OCI-LY7 (cell line): Measurements from ENCODE around the gene HELB. TPM values are rescaled to one million over a fixed set of nuclear protein-coding genes. Genes with fewer than 3 reads are reported as not detected.

Experiments
- BruUV-seq: library from RNA; stranded (reverse); fragments of 400-500 nt; replicated peaks from 2 replicates; lab custom pipeline; 2021; lab: Mats Ljungman, UMichigan
- CTCF ChIA-PET: fragments of 300-600 bp; sonication (Branson Sonifier 250); formaldehyde crosslinking; loops from one replicate; lab custom pipeline; 2022; ENCODE audit warnings: antibody characterized with exemption; ENCODE audit not compliant: unreplicated experiment; lab: Charles Lee
- POLR2A ChIA-PET: fragments of 300-600 bp; sonication (Branson Sonifier 250); formaldehyde crosslinking; loops from one replicate; lab custom pipeline; 2022; ENCODE audit warnings: antibody characterized with exemption; lab: Charles Lee
- DNase-seq: peaks from one replicate; pipeline ENCODE4 v3.0.0-alpha.2; 2015; ENCODE audit warnings: low spot score
- H2AFZ ChIP-seq: fragments of 200-600 bp; sonication (generic), shearing (Covaris generic); 2 replicates; pipeline ENCODE4 v1.6.1; 2014; ENCODE audit warnings: mild to moderate bottlenecking, antibody characterized with exemption, low read length, moderate library complexity
- H3K27ac ChIP-seq: fragments of 200-600 bp; sonication (generic); 2 replicates; pipeline ENCODE4 v1.5.1; 2014; ENCODE audit warnings: mixed run types, low read depth, mild to moderate bottlenecking, moderate library complexity, low read length, inconsistent platforms; ENCODE audit not compliant: poor library complexity, severe bottlenecking
- H3K36me3 ChIP-seq: fragments of 200-600 bp; sonication (generic); 2 replicates; pipeline ENCODE4 v1.6.1; 2014; ENCODE audit warnings: mild to moderate bottlenecking, antibody characterized with exemption, low read length, moderate library complexity, mixed read lengths; ENCODE audit not compliant: insufficient read depth
- H3K4me1 ChIP-seq: fragments of 200-600 bp; sonication (generic); 2 replicates; pipeline ENCODE4 v1.5.1; 2014; ENCODE audit warnings: mild to moderate bottlenecking, low read length; ENCODE audit not compliant: insufficient read depth, poor library complexity, severe bottlenecking
- H3K4me2 ChIP-seq: fragments of 200-600 bp; sonication (generic); 2 replicates; pipeline ENCODE4 v1.6.1; 2014; ENCODE audit warnings: mild to moderate bottlenecking, low read length
- H3K4me3 ChIP-seq: fragments of 200-600 bp; sonication (generic); 2 replicates; pipeline ENCODE4 v1.5.1; 2014; ENCODE audit warnings: mild to moderate bottlenecking, low read depth, low read length; ENCODE audit not compliant: poor library complexity, severe bottlenecking
- H3K79me2 ChIP-seq: fragments of 200-600 bp; sonication (generic); 2 replicates; pipeline ENCODE4 v1.6.1; 2016; ENCODE audit warnings: low read depth, mild to moderate bottlenecking, low read length, moderate library complexity, mixed read lengths; ENCODE audit not compliant: insufficient read depth
- H3K9me2 ChIP-seq: fragments of 200-600 bp; sonication (generic); 2 replicates; pipeline ENCODE4 v1.6.1; 2016; ENCODE audit warnings: mild to moderate bottlenecking, low read length, mixed read lengths; ENCODE audit not compliant: insufficient read depth
- H3K9me3 ChIP-seq: fragments of 200-600 bp; sonication (generic); 2 replicates; pipeline ENCODE4 v1.6.1; 2014; ENCODE audit warnings: mild to moderate bottlenecking, mixed run types, low read length, mixed read lengths
- H4K20me1 ChIP-seq: fragments of 200-600 bp; sonication (generic); 2 replicates; pipeline ENCODE4 v1.6.1; 2014; ENCODE audit warnings: mild to moderate bottlenecking, antibody characterized with exemption, low read length, moderate library complexity, mixed read lengths; ENCODE audit not compliant: insufficient read depth
- CTCF ChIP-seq: fragments of 200-600 bp; sonication (generic); conservative IDR thresholded peaks from 2 replicates; pipeline ENCODE4 v1.5.1; 2014; ENCODE audit warnings: mild to moderate bottlenecking, antibody characterized with exemption, low read length, moderate library complexity, mixed read lengths
- EZH2phosphoT487 ChIP-seq: fragments of 200-600 bp; sonication (generic); IDR thresholded peaks from 2 replicates; pipeline ENCODE4 v1.6.1; 2018; ENCODE audit warnings: low read depth, borderline replicate concordance, mild to moderate bottlenecking, mixed run types, antibody characterized with exemption, low read length, moderate library complexity, mixed read lengths
- intact Hi-C: fragments of 100-400 bp; cut with micrococcal nuclease; formaldehyde crosslinking; loops from one replicate; pipeline ENCODE4 v1.10.0; 2022; ENCODE audit not compliant: unreplicated experiment
- total RNA-seq, 2 experiments: library from RNA; depleted of rRNA in 1 of 2; stranded (reverse); fragments of >200 nt in 1 of 2; shearing (Covaris generic) in 1 of 2; gene quantifications; 2 replicates each; pipeline ENCODE4 v1.2.3, GENCODE V29; 2014 to 2022

Gene HELB
- total RNA-seq, 2 experiments from 2014 or later = 6.0 to 7.5 TPM

GRCh38 chr12:66387117-66387516, 84.8 kb downstream of the HELB start:
- no peaks in the 10 kb centered on the region for H3K9me2 ChIP-seq
- H3K27ac ChIP-seq = no peak overlapping the region
- no peak for TF ChIP-seq CTCF
- no peak for TF ChIP-seq EZH2phosphoT487
- no peaks in the 10 kb centered on the region for H4K20me1 ChIP-seq
- H2AFZ ChIP-seq = no peak overlapping the region
- H3K79me2 ChIP-seq = no peaks in the 10 kb centered on the region
- BruUV-seq = no TSS peak
- no peak for DNase-seq
- ChIA-PET CTCF (no interaction called here), POLR2A (no interaction called here)
- H3K9me3 ChIP-seq = no peaks in the 10 kb centered on the region
- intact Hi-C loops = no loop called here
- H3K36me3 ChIP-seq = no peaks in the 10 kb centered on the region
- no peak overlapping the region for H3K4me3 ChIP-seq
- no peaks in the 10 kb centered on the region for H3K4me1 ChIP-seq
- no peak overlapping the region for H3K4me2 ChIP-seq

Other genes starting within 250 kb of the HELB start
- 5.7 and 17.0 TPM in 2 replicates for gene LLPH, start 171.7 kb upstream of the HELB start, total RNA-seq (2014; rRNA removed; shearing (Covaris generic))
- 34.5 and 39.6 TPM in 2 replicates for gene LLPH, start 171.7 kb upstream of the HELB start, total RNA-seq (2022)
- 16.0 and 19.2 TPM in 2 replicates for gene TMBIM4, start 132.5 kb upstream of the HELB start, total RNA-seq (2014; rRNA removed; shearing (Covaris generic))
- gene TMBIM4, start 132.5 kb upstream of the HELB start, total RNA-seq (2022) = 57.0 and 62.7 TPM in 2 replicates
- 0.95 TPM in 1 of 2 replicates, not detected in the other for gene IRAK3, start 113.3 kb upstream of the HELB start, total RNA-seq (2014; rRNA removed; shearing (Covaris generic))
- gene IRAK3, start 113.3 kb upstream of the HELB start, total RNA-seq (2022) = 0.04 and 0.08 TPM in 2 replicates